Bronchial epithelial cell (primary cell): ENCODE results near the gene ABI3. TPM values are rescaled to one million over a fixed set of nuclear protein-coding genes. Genes with fewer than 3 reads are reported as not detected.

ENCODE experiments used
- DNase-seq: peaks from one replicate; pipeline ENCODE4 v3.0.0-alpha.2; 2010; ENCODE audit warnings: low read depth
- FAIRE-seq: peaks from 2 replicates; lab custom pipeline; 2011; peaks lifted over from hg19 to GRCh38; lab: Jason Lieb, UNC
- H3K27me3 ChIP-seq: 2 replicates; pipeline ENCODE4 v1.5.1; 2011; ENCODE audit warnings: low read length; ENCODE audit not compliant: control insufficient read depth, insufficient read depth
- H3K36me3 ChIP-seq: 2 replicates; pipeline ENCODE4 v1.5.1; 2011; ENCODE audit warnings: low read length; ENCODE audit not compliant: control insufficient read depth, insufficient read depth
- H3K4me3 ChIP-seq: 2 replicates; pipeline ENCODE4 v1.5.1; 2011; ENCODE audit warnings: mild to moderate bottlenecking, low read depth, low read length, control low read depth
- total RNA-seq: library from RNA; depleted of rRNA; stranded (reverse); fragments of >200 nt; gene quantifications from 2 replicates; pipeline ENCODE4 v1.2.1, GENCODE V29; 2014
- TF ChIP-seq, protein P1 (sequence below): IDR thresholded peaks from 2 replicates; pipeline ENCODE4 v1.5.1; 2011; ENCODE audit warnings: mild to moderate bottlenecking, moderate library complexity, low read length, control low read depth, inconsistent platforms; ENCODE audit not compliant: insufficient read depth, severe bottlenecking

Gene ABI3
- total RNA-seq, 1 donor from 2014 or later: not detected

- FAIRE-seq (no peak), DNase-seq (peak; percentile 52)
- peak within 1 kb of the TSS; percentile 41 for H3K4me3 ChIP-seq
- TF ChIP-seq, protein P1, sequence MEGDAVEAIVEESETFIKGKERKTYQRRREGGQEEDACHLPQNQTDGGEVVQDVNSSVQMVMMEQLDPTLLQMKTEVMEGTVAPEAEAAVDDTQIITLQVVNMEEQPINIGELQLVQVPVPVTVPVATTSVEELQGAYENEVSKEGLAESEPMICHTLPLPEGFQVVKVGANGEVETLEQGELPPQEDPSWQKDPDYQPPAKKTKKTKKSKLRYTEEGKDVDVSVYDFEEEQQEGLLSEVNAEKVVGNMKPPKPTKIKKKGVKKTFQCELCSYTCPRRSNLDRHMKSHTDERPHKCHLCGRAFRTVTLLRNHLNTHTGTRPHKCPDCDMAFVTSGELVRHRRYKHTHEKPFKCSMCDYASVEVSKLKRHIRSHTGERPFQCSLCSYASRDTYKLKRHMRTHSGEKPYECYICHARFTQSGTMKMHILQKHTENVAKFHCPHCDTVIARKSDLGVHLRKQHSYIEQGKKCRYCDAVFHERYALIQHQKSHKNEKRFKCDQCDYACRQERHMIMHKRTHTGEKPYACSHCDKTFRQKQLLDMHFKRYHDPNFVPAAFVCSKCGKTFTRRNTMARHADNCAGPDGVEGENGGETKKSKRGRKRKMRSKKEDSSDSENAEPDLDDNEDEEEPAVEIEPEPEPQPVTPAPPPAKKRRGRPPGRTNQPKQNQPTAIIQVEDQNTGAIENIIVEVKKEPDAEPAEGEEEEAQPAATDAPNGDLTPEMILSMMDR: no peak
- peaks cover 5% of the 10 kb centered on the region for H3K27me3 ChIP-seq
- H3K36me3 ChIP-seq: no peaks in the 10 kb centered on the region
These were observed 20.4 kb downstream of the ABI3 start, which contains the start of gene PHOSPHO1 for GRCh38 chr17:49230636-49231562. TSS of gene PHOSPHO1 (minus strand) at chr17:49230787. CDS start at chr17:49226691, 4,096 bp downstream.

DNA sequence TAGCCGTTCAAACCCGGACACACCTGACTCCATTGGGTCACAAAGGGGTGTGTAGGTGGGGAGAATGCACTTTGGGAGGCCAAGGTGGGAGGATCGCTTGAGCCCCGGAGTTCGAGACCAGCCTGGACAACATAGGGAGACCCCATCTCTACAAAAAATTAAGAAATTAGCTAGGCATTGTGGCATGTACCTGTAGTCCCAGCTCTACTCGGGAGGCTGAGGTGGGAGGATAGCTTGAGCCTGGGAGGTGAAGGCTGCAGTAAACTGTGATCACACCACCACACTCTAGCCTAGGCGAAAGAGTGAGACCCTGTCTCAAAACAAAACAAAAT is 21.0 kb downstream of the ABI3 start:
- peaks cover 5% of the 10 kb centered on the region for H3K27me3 ChIP-seq
- TF ChIP-seq, protein P1: no peak
- no peak for FAIRE-seq
- H3K36me3 ChIP-seq: no peaks in the 10 kb centered on the region
- H3K4me3 ChIP-seq: no peak overlapping the region
- no peak for DNase-seq

DNA sequence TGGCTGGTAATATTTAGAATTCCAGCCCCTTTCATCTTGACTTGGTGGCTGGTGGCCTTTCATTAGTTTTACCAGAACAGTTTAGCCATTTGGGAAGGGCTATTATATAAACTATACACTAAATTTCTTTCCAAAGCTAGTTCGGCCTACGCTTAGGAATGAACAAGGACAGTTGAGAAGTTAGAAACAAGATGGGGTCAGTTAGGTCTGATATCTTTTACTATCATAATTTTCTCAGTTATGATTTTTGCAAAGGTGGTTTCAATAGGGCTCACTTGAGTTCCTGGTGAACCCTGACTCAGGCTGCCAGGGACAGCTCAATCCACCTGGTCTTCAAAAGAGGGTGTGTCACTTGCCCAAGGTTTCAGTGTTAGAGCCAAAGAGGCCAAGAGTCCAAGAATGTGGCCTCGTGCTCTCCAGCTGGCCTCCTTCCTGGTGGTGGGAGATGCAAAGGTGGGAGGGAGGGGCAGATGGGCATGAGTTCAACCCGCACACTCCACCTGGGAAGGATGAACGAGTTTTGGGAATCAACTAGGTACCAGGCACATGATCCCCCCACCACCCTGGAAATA is 24.1 kb downstream of the ABI3 start:
- TF ChIP-seq, protein P1: no peak
- no peak for FAIRE-seq
- no peak overlapping the region for H3K4me3 ChIP-seq
- no peaks in the 10 kb centered on the region for H3K36me3 ChIP-seq
- peaks cover 3% of the 10 kb centered on the region for H3K27me3 ChIP-seq
- DNase-seq: no peak

- Histone ChIP-seq H3K36me3 (no peaks in the 10 kb centered on the region), H3K4me3 (no peak overlapping the region), H3K27me3 (no peaks in the 10 kb centered on the region)
- TF ChIP-seq, protein P1: no peak
- DNase-seq (no peak), FAIRE-seq (no peak)
These were observed 25.4 kb downstream of the ABI3 start for GRCh38 chr17:49235896-49236295.

DNA sequence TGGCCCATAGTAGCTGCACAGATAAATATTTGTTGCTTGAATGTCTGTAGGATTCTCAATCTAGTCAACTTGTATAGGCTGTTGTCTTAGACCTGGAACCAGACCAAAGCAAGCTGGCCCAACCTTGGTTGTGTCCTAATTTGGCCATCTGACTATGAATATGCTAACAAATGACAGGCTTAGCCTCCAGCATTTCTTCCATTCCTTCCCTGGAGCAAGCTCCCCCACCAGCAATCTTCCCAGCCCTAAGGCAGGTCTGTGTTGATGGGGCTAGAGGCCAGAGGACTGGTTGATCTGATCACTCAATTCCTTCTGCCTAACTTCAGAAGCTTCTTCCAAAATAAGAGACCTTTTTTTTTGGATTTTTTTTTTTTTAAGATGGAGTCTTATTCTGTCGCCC is 29.5 kb downstream of the ABI3 start:
- no peaks in the 10 kb centered on the region for H3K36me3 ChIP-seq
- TF ChIP-seq, protein P1: no peak
- no peaks in the 10 kb centered on the region for H3K27me3 ChIP-seq
- DNase-seq: no peak
- FAIRE-seq: no peak
- no peak overlapping the region for H3K4me3 ChIP-seq
